Measurements from ENCODE around the gene NCAM1.

Gene NCAM1

GRCh38 chr11:113322158-113322557, 360.9 kb downstream of the NCAM1 start:
- no peak for DNase-seq

GRCh38 chr11:113324250-113324649, 363.0 kb downstream of the NCAM1 start:
- DNase-seq, result no peak

Data from NCI-H1092 treated with DMSO at 0.1 percent for 48 hours (cell line).